Left ventricle myocardium inferior (tissue), 1 donor: ENCODE results near the gene FADD. TPM values are rescaled to one million over a fixed set of nuclear protein-coding genes. Genes with fewer than 3 reads are reported as not detected.

Experiments used
- DNase-seq: peaks from one replicate; pipeline ENCODE4 v3.0.0-alpha.2; 2020
- H3K27ac ChIP-seq: fragments of 200-600 bp; replicated peaks from 2 replicates; pipeline ENCODE4 v1.8.0; 2021
- H3K27me3 ChIP-seq: fragments of 200-600 bp; 2 replicates; pipeline ENCODE4 v1.8.0; 2021; ENCODE audit warnings: low read depth
- H3K36me3 ChIP-seq: fragments of 200-600 bp; 2 replicates; pipeline ENCODE4 v1.8.0; 2021
- H3K4me1 ChIP-seq: fragments of 200-600 bp; 2 replicates; pipeline ENCODE4 v1.8.0; 2021
- H3K4me3 ChIP-seq: fragments of 200-600 bp; 2 replicates; pipeline ENCODE4 v1.8.0; 2021; ENCODE audit warnings: mild to moderate bottlenecking, moderate library complexity
- H3K9me3 ChIP-seq: fragments of 200-600 bp; replicated peaks from 2 replicates; pipeline ENCODE4 v1.8.0; 2021
- intact Hi-C: fragments of 100-400 bp; cut with micrococcal nuclease; formaldehyde crosslinking; loops from one replicate; pipeline ENCODE4 v1.11.0; 2022
- total RNA-seq: library from RNA; stranded (reverse); fragmentation: NEBNext Ultra II Directional; extraction: Animal tissue kit (Norgen Biotek cat#: 25700); gene quantifications from one replicate; pipeline ENCODE4 v1.2.1, GENCODE V29; 2021
- TF ChIP-seq, protein P1 (sequence below): fragments of 200-600 bp; IDR thresholded peaks from 2 replicates; pipeline ENCODE4 v1.8.0; 2021; ENCODE audit warnings: antibody characterized with exemption, mild to moderate bottlenecking, borderline replicate concordance
- donor health status: DM: no; HTN: yes; CAD: no; lungs with severe emphysema.

Gene FADD
- total RNA-seq, 1 donor from 2014 or later = 10.7 TPM

DNA sequence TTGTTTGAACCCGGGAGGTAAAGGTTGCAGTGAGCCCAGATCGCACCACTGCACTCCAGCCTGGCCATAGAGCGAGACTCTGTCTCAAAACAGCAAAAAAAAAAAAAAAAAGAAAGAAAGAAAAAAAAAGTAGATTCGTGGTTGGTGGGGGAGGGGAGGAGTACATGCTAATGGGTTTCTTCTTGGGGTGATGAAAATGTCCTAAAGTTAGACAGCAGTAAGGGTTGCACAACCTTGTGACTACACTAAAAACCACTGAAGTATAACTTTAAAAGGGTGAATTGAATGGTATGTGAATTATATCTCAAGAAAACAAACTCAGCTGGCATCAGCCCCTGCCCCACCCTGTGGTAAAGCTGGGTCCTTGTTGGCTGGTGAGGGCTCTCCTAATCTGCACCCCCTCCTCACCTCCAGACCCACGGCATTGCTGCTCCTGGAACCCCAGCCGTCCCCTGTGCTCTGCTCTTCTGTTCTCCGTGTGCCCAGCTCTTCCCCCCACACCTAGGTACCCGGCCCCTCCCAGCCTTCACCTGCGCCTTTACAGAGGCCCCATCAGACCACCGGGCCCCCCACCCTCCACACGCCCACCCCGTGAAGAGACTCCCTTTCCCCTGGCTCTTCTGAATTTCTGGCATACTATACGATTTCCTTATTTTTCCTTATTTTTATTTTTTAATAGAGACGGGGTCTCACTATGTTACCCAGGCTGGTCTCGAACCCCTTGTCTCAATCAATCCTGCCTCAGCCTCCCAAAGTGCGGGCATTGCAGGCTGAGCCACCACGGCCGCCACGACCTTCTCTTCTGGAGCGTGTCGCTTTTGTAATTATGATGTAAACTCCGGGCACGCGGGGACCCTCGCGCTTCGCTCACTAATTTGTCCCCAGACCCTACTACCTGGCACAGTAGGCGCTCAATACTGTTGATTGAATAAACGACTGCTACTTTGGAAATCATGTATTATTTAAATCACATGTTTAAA lies 924 bp upstream of the FADD start:
- TF ChIP-seq, protein P1, sequence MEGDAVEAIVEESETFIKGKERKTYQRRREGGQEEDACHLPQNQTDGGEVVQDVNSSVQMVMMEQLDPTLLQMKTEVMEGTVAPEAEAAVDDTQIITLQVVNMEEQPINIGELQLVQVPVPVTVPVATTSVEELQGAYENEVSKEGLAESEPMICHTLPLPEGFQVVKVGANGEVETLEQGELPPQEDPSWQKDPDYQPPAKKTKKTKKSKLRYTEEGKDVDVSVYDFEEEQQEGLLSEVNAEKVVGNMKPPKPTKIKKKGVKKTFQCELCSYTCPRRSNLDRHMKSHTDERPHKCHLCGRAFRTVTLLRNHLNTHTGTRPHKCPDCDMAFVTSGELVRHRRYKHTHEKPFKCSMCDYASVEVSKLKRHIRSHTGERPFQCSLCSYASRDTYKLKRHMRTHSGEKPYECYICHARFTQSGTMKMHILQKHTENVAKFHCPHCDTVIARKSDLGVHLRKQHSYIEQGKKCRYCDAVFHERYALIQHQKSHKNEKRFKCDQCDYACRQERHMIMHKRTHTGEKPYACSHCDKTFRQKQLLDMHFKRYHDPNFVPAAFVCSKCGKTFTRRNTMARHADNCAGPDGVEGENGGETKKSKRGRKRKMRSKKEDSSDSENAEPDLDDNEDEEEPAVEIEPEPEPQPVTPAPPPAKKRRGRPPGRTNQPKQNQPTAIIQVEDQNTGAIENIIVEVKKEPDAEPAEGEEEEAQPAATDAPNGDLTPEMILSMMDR = no peak
- intact Hi-C loops = no loop called here

DNA sequence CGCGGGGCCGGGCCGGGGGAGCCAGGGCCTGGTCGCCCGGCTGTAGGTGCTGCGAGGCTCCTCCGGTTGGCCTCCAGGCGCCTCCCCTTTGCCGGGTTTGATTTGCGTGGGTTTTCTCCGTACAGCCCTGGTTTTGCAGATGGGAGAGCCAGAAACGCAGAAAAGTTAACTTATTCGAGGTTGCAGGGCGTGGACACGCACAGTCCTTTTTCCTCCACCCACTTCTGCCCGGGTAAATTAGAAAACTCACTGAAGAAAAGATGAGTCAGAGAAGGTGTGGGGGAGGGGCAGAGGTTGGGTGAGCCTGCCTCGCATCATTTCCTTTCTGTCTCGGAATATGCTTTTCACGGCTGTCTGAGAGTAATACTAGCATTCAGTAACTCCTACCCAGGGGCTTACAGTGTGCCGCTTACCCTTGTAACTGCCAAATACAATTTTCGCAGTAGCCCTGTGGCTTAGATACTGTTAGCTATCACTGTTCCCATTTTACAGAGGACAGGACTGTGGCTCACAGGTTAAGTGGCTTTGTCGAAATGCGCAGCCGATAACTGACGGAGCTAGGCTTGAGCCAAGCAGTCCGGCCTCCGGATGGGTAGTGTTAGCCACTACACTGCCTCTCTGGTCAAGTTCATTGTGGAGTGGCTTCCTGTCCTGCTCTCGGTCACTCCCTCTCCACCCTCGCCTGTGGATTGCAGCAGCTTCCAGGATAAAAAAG lies 812 bp downstream of the FADD start:
- Histone ChIP-seq H3K9me3 (no peaks in the 10 kb centered on the region), H3K27me3 (no peaks in the 10 kb centered on the region), H3K36me3 (peaks cover 28% of the 10 kb centered on the region), H3K4me1 (peaks cover 42% of the 10 kb centered on the region), H3K27ac (peak overlapping the region; percentile 96), H3K4me3 (peak overlapping the region; percentile 100)
- TF ChIP-seq, protein P1 = no peak
- DNase-seq = no peak
- intact Hi-C loops = no loop called here

More for the DNA sequence above, 924 bp upstream of the FADD start:
- DNase-seq = no peak
- Histone ChIP-seq H3K36me3 (peaks cover 13% of the 10 kb centered on the region), H3K27me3 (no peaks in the 10 kb centered on the region), H3K27ac (peak overlapping the region; percentile 96), H3K9me3 (no peaks in the 10 kb centered on the region), H3K4me3 (peak overlapping the region; percentile 100), H3K4me1 (peaks cover 36% of the 10 kb centered on the region)

DNA sequence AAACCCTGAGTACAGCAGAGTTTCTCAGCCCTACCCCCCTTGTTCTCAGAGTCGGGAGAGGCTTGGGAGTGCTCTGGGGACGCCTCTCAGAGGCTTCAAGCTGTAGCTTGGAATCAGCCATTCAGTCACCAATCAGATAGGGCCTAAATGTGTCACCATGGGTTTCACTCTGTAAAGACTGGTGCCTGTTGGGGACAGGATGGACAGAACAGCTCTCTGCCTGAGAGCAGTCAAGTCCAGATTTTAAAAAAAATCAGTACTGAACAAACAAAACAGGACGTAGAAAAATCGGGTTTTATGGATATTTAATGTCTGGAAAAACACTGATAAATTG lies 1.3 kb downstream of the FADD start:
- Histone ChIP-seq H3K9me3 (no peaks in the 10 kb centered on the region), H3K36me3 (peaks cover 32% of the 10 kb centered on the region), H3K4me3 (peak overlapping the region; percentile 100), H3K27ac (peak overlapping the region; percentile 96), H3K27me3 (no peaks in the 10 kb centered on the region), H3K4me1 (peaks cover 42% of the 10 kb centered on the region)
- DNase-seq = no peak
- TF ChIP-seq, protein P1 = no peak
- intact Hi-C loops = no loop called here

DNA sequence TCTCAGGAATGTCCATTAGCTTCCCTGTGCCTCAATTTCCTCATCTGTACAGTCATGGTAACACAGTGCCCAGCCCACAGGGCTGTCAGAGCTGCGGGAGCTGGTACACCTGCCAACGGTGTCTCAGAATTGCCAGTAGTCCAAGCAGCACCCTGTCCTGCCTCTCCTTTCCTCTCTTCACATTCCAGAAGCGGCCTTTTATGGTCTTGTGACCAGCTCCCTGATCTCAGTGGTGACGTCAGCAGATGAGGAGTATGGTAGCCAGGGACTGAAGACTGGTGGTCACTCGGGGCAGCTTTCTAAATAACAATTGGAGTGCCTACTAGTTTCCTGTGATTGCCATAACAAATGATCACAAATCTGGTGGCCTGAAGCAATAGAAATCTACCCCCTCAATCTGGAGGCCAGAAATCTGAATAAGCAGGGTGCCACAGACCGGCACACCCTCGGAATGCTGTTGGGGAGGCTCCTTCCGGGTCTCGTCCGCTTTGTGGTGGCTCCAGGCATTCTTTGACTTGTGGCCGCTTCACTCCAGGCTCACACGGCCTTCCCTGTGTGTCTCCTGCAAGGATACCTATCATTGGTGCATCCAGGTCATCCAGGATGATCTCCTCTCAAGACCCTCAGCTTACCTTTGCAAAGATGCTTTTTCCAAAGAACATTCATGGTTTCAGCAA lies 2.1 kb downstream of the FADD start:
- DNase-seq = no peak
- peaks cover 32% of the 10 kb centered on the region for H3K36me3 ChIP-seq
- no peaks in the 10 kb centered on the region for H3K27me3 ChIP-seq
- H3K27ac ChIP-seq = peak overlapping the region; percentile 96
- TF ChIP-seq, protein P1 = no peak
- intact Hi-C loops = no loop called here
- H3K9me3 ChIP-seq = no peaks in the 10 kb centered on the region
- peak overlapping the region; percentile 100 for H3K4me3 ChIP-seq
- H3K4me1 ChIP-seq = peaks cover 42% of the 10 kb centered on the region

DNA sequence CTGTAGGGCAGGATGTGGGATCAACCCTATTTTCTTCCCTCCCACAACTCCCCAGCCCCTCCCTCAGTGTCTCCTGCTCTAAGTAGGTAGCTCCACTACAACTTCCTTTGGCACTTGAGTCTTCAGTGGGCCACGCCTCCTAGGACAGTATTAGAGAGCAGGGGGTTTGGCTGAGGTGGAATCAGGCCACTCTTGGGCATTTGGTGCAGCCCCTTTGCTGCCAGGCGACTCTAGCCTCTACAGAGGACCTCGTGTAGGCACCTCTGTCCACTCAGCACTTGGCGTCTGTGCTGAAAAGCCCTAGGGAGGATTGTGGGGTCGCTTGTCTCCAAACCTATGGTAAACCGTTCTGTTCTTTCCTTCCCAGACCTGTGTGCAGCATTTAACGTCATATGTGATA lies 2.7 kb downstream of the FADD start:
- no peak overlapping the region for H3K4me3 ChIP-seq
- no peak for DNase-seq
- intact Hi-C loops = no loop called here
- no peak overlapping the region for H3K27ac ChIP-seq
- no peaks in the 10 kb centered on the region for H3K9me3 ChIP-seq
- H3K4me1 ChIP-seq = peaks cover 42% of the 10 kb centered on the region
- TF ChIP-seq, protein P1 = no peak
- H3K27me3 ChIP-seq = no peaks in the 10 kb centered on the region
- peaks cover 32% of the 10 kb centered on the region for H3K36me3 ChIP-seq
